Measurements from ENCODE around the gene MFSD11.

GRCh38 chr17:76734080-76734840 is 3.7 kb upstream of the MFSD11 start:
- TF ChIP-seq CTCF (IDR thresholded peaks at IDR 0.05) (no peak), EP300 (IDR thresholded peaks at IDR 0.05) (no peak), POLR2A (IDR thresholded peaks at IDR 0.05) (no peak)
